ENCODE measurements around the gene TDP2. TPM values are rescaled to one million over a fixed set of nuclear protein-coding genes. Genes with fewer than 3 reads are reported as not detected.

Gene TDP2
- total and polyA plus RNA-seq, 9 of the 15 experiments (the other 6 are each of a cell fraction or from before 2014, with no cell fraction given): 27.7 to 60.1 (median 31.8) TPM

DNA sequence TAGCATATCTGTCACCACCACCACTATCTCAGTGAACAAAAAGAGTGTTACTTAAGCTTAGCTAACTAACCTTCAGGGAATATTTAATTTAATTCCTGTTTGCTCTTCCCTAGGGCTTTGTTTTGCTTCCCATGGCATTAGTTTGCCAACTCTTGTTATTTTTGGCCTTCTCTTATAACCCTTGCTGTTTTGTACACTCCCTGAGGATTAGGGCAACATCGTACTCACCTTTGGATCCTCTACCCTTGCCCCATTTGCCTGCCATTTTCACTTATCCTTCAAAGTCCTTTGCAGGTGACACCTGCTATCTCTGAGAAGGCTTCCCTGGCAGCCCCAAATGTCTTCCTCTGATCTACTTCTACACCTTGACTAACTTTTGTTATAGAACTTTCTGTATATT, 23.9 kb upstream of the TDP2 start (continued):
- TF ChIP-seq, protein P1, sequence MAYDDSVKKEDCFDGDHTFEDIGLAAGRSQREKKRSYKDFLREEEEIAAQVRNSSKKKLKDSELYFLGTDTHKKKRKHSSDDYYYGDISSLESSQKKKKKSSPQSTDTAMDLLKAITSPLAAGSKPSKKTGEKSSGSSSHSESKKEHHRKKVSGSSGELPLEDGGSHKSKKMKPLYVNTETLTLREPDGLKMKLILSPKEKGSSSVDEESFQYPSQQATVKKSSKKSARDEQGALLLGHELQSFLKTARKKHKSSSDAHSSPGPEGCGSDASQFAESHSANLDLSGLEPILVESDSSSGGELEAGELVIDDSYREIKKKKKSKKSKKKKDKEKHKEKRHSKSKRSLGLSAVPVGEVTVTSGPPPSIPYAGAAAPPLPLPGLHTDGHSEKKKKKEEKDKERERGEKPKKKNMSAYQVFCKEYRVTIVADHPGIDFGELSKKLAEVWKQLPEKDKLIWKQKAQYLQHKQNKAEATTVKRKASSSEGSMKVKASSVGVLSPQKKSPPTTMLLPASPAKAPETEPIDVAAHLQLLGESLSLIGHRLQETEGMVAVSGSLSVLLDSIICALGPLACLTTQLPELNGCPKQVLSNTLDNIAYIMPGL (CRISPR knock-in tag; IDR thresholded peaks at IDR 0.05): no peak
- TF ChIP-seq CEBPG (CRISPR knock-in tag; IDR thresholded peaks at IDR 0.05): no peak
- TF ChIP-seq CEBPG (tag; conservative IDR thresholded peaks at IDR 0.05 in 1 of 2, IDR thresholded peaks at IDR 0.05 in 1 of 2): no peak

DNA sequence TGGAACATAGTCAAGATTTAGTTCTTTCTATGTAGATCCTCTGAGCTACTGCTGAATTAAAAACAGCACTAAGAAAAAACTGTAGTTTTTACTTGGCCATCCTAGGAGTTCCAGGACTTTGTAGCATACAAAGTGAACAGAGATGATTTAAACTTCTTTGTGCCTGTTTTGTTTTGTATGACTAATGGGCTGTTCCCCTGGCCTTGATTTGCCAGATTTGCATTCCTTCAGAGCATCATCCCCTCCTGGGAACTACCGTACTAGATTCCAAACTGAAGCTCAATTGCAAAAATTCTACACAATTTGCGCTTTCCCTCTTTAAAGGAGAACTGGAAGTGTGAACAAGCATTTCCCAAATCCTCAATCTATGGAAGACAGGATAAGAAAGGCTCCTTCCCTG, 23.3 kb upstream of the TDP2 start:
- Histone ChIP-seq H3K4me2 (ENCODE audit: insufficient read depth, low read length) (no peak overlapping the region), H4K20me1 (replicated peaks; ENCODE audit: control insufficient read depth, insufficient read depth, low read length) (no peaks in the 10 kb centered on the region), H3K9ac (ENCODE audit: insufficient read depth in 1 of 2, low read depth in 2 of 2, low read length in 2 of 2) (no peak overlapping the region), H3K27ac (ENCODE audit: extremely low read depth, low read depth, low read length) (no peak overlapping the region), H3K79me2 (ENCODE audit: control insufficient read depth, insufficient read depth, low read length) (peaks cover under 1% of the 10 kb centered on the region; the same call in 1 of the 3 replicates), H3K4me3 (no peak overlapping the region), H3K9me3 (replicated peaks; ENCODE audit: control insufficient read depth, insufficient read depth, low read depth, low read length) (no peaks in the 10 kb centered on the region), H3K4me1 (replicated peaks in 1 of 2; ENCODE audit: control insufficient read depth in 2 of 2, insufficient read depth in 2 of 2, low read length in 2 of 2) (no peaks in the 10 kb centered on the region), H3K27me3 (ENCODE audit: control insufficient read depth in 2 of 2, insufficient read depth in 2 of 2, low read length in 2 of 2) (no peaks in the 10 kb centered on the region), H3K9me1 (ENCODE audit: control insufficient read depth, insufficient read depth, low read length) (no peaks in the 10 kb centered on the region), H3K36me3 (ENCODE audit: control insufficient read depth, insufficient read depth, low read length) (peaks cover 3% of the 10 kb centered on the region; the same call in 2 of the 3 replicates), H2AFZ (ENCODE audit: low read depth, low read length) (no peak overlapping the region)
- ATAC-seq (no peak), DNase-seq (ENCODE audit: extremely low read depth in 1 of 4, low spot score in 3 of 4) (no peak), FAIRE-seq (no peak)
- ChIA-PET POLR2A (interaction anchor here (0.8 to 1.5 kb wide), 2 partner anchors 13 to 28 kb away, joined by 3 to 4 read pairs; no protein-coding TSS in a partner anchor), CTCF (ENCODE audit: low intra/inter-chr PET ratio) (no interaction called here)
- no TSS peak for BruUV-seq (replicated peaks)
- 81% methylated on average over 2 of the region's 2 CpGs for WGBS (ENCODE audit: insufficient coverage, low coverage, missing lambda C conversion rate)
- intact Hi-C loops (cut with micrococcal nuclease): no loop called here
- in situ Hi-C loops (cut with MboI): no loop called here
- TF ChIP-seq, protein P2, sequence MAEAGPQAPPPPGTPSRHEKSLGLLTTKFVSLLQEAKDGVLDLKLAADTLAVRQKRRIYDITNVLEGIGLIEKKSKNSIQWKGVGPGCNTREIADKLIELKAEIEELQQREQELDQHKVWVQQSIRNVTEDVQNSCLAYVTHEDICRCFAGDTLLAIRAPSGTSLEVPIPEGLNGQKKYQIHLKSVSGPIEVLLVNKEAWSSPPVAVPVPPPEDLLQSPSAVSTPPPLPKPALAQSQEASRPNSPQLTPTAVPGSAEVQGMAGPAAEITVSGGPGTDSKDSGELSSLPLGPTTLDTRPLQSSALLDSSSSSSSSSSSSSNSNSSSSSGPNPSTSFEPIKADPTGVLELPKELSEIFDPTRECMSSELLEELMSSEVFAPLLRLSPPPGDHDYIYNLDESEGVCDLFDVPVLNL (CRISPR knock-in tag; IDR thresholded peaks at IDR 0.05; ENCODE audit: low read depth): no peak
- TF ChIP-seq ZNF584 (CRISPR knock-in tag; IDR thresholded peaks at IDR 0.05; ENCODE audit: low read depth) (no peak), ARHGAP35 (IDR thresholded peaks at IDR 0.05; ENCODE audit: partially characterized antibody) (no peak), MYBL2 (IDR thresholded peaks at IDR 0.05; ENCODE audit: low read depth) (no peak), MYBL2 (CRISPR knock-in tag; IDR thresholded peaks at IDR 0.05; ENCODE audit: borderline replicate concordance) (no peak), U2AF2 (optimal IDR thresholded peaks at IDR 0.05; ENCODE audit: low read depth, low read length) (no peak), NFRKB (IDR thresholded peaks at IDR 0.05; ENCODE audit: low read depth) (no peak), FIP1L1 (IDR thresholded peaks at IDR 0.05; ENCODE audit: low read depth, low read length, poor library complexity, severe bottlenecking) (no peak)
